Measurements from ENCODE around the gene ADGRG3.

Gene ADGRG3

GRCh38 chr16:57735755-57736418 is 67.8 kb downstream of the ADGRG3 start, which contains the start of gene KATNB1:
TSS of gene KATNB1 (plus strand) at chr16:57735770. CDS start at chr16:57737244, 1,474 bp downstream.
- POLR2A ChIA-PET: interaction anchor here (0.5 to 1.2 kb wide), 4 partner anchors 13 to 203 kb away, joined by 3 read pairs; no protein-coding TSS in a partner anchor
- DNase-seq (ENCODE audit: low read depth, low spot score): no peak
- H3K4me3 ChIP-seq (ENCODE audit: low read depth, low read length): peak within 1 kb of the TSS; percentile 96
- TF ChIP-seq CTCF (IDR thresholded peaks at IDR 0.05; ENCODE audit: insufficient read depth, low read length, missing control alignments): no peak
- CTCF ChIA-PET: interaction anchor here (0.6 to 5.2 kb wide), 20 partner anchors 8 to 273 kb away, joined by 3 to 30 read pairs (median 4); partner anchors contain the start of gene POLR2C

- H3K4me3 ChIP-seq (ENCODE audit: low read depth, low read length): peak overlapping the region; percentile 96
- peak; percentile 40 for DNase-seq (ENCODE audit: low read depth, low spot score)
- POLR2A ChIA-PET: interaction anchor here (0.8 kb wide), 1 partner anchor 64 kb away, joined by 3 read pairs; no protein-coding TSS in a partner anchor
- no peak for TF ChIP-seq CTCF (IDR thresholded peaks at IDR 0.05; ENCODE audit: insufficient read depth, low read length, missing control alignments)
- CTCF ChIA-PET: interaction anchor here (0.7 to 5.2 kb wide), 19 partner anchors 9 to 272 kb away, joined by 3 to 30 read pairs (median 3); no protein-coding TSS in a partner anchor
Observed at GRCh38 chr16:57736419-57737351, 68.6 kb downstream of the ADGRG3 start.

- ChIA-PET CTCF (interaction anchor here (1.1 to 5.2 kb wide), 4 partner anchors 19 to 163 kb away, joined by 3 to 30 read pairs (median 9); no protein-coding TSS in a partner anchor), POLR2A (no interaction called here)
- DNase-seq (ENCODE audit: low read depth, low spot score): no peak
- TF ChIP-seq CTCF (IDR thresholded peaks at IDR 0.05; ENCODE audit: insufficient read depth, low read length, missing control alignments): no peak
- no peak overlapping the region for H3K4me3 ChIP-seq (ENCODE audit: low read depth, low read length)
Observed at GRCh38 chr16:57738844-57739243, 70.7 kb downstream of the ADGRG3 start.
